Small intestine (tissue), 7 donors: ENCODE results near the gene IGSF21. TPM values are rescaled to one million over a fixed set of nuclear protein-coding genes. Genes with fewer than 3 reads are reported as not detected.

Experiments used
- DNase-seq, 2 donors: peaks; one replicate each; pipeline versions ENCODE4 v3.0.0 to v3.0.0-alpha.2; 2013
- FAIRE-seq: peaks from 2 replicates; lab custom pipeline; 2012; peaks lifted over from hg19 to GRCh38; lab: Jason Lieb, UNC
- H3K27ac ChIP-seq, 3 donors: one replicate each; pipeline ENCODE4 v1.5.1; 2013; ENCODE audit warnings: low read length in 2 of 3, mild to moderate bottlenecking in 2 of 3, control low read depth in 1 of 3, inconsistent platforms in 1 of 3, low read depth in 1 of 3, moderate library complexity in 1 of 3
- H3K27me3 ChIP-seq, 3 donors: one replicate each; pipeline ENCODE4 v1.6.1; 2013; ENCODE audit warnings: low read length in 3 of 3, inconsistent platforms in 1 of 3; ENCODE audit not compliant: control insufficient read depth in 3 of 3, insufficient read depth in 3 of 3
- H3K36me3 ChIP-seq, 3 donors: one replicate each; pipeline ENCODE4 v1.6.1; 2013; ENCODE audit warnings: low read length in 3 of 3, inconsistent platforms in 1 of 3, low read depth in 1 of 3, mild to moderate bottlenecking in 1 of 3, moderate library complexity in 1 of 3; ENCODE audit not compliant: control insufficient read depth in 3 of 3, insufficient read depth in 2 of 3
- H3K4me1 ChIP-seq, 3 donors: one replicate each; pipeline ENCODE4 v1.6.1; 2013; ENCODE audit warnings: low read length in 2 of 3, inconsistent platforms in 1 of 3, low read depth in 1 of 3, mild to moderate bottlenecking in 1 of 3, moderate library complexity in 1 of 3; ENCODE audit not compliant: control insufficient read depth in 3 of 3, insufficient read depth in 2 of 3
- H3K4me3 ChIP-seq, 3 donors: one replicate each; pipeline ENCODE4 v1.5.1; 2013; ENCODE audit warnings: low read length in 3 of 3, control low read depth in 1 of 3, inconsistent platforms in 1 of 3, low read depth in 1 of 3, mild to moderate bottlenecking in 1 of 3, moderate library complexity in 1 of 3
- H3K9me3 ChIP-seq, 2 donors: one replicate each; pipeline ENCODE4 v1.6.1; 2013; ENCODE audit warnings: low read depth in 1 of 2, low read length in 1 of 2; ENCODE audit not compliant: control insufficient read depth in 2 of 2, insufficient read depth in 1 of 2
- WGBS, 3 donors: extraction: QIAGEN DNeasy Blood & Tissue Kit; methylation state at CpG; one replicate each; pipeline ENCODE4 v1.1.7; 2013; 5-methylcytosine and 5-hydroxymethylcytosine counted together
- polyA plus RNA-seq, 4 donors: library from polyadenylated mRNA; stranded (reverse) in 3 of 4; unstranded in 1 of 4; fragments of 200-250 nt in 3 of 4; fragments of 120-200 nt in 1 of 4; gene quantifications; one replicate each; pipeline versions ENCODE4 v1.2.1 to v1.2.3, GENCODE V29; 2013
- donor health status: healthy with polysubstance abuse.
- donor health status: control.
- donor health status: control.
- donor health status: Bipolar disorder and iron deficiency.
- donor health status: healthy.

The IGSF21 gene
- polyA plus RNA-seq, 4 donors, result 0.18 to 0.38 TPM; not detected in 2

GRCh38 chr1:18253093-18253492 lies 145.5 kb downstream of the IGSF21 start:
- H3K27me3 ChIP-seq, result peaks cover 0 to 4% (median 0%) of the 10 kb centered on the region in 3 donors
- 58 to 71% (median 65%) methylated on average over 4 of the region's 4 CpGs for WGBS, 3 donors
- no peak overlapping the region for H3K4me3 ChIP-seq
- DNase-seq (no peak), FAIRE-seq (no peak)
- no peaks in the 10 kb centered on the region for H3K36me3 ChIP-seq
- no peak overlapping the region for H3K27ac ChIP-seq
- no peaks in the 10 kb centered on the region for H3K9me3 ChIP-seq
- H3K4me1 ChIP-seq, result no peaks in the 10 kb centered on the region

GRCh38 chr1:18256282-18257235 lies 149.0 kb downstream of the IGSF21 start:
- no peaks in the 10 kb centered on the region for H3K4me1 ChIP-seq
- no peaks in the 10 kb centered on the region for H3K36me3 ChIP-seq
- H3K4me3 ChIP-seq, result no peak overlapping the region
- FAIRE-seq (no peak), DNase-seq (peak; percentile 21 to 70)
- peaks cover 0 to 4% (median 0%) of the 10 kb centered on the region in 3 donors for H3K27me3 ChIP-seq
- H3K9me3 ChIP-seq, result no peaks in the 10 kb centered on the region
- 37 to 42% (median 37%) methylated on average over 18 of the region's 18 CpGs for WGBS, 3 donors
- no peak overlapping the region for H3K27ac ChIP-seq

GRCh38 chr1:18257778-18258177 lies 150.2 kb downstream of the IGSF21 start:
- 48 to 63% (median 58%) methylated on average over 3 of the region's 3 CpGs for WGBS, 3 donors
- H3K4me3 ChIP-seq, result no peak overlapping the region
- no peaks in the 10 kb centered on the region for H3K4me1 ChIP-seq
- H3K9me3 ChIP-seq, result no peaks in the 10 kb centered on the region
- no peaks in the 10 kb centered on the region for H3K36me3 ChIP-seq
- peaks cover 0 to 8% (median 0%) of the 10 kb centered on the region in 3 donors for H3K27me3 ChIP-seq
- FAIRE-seq, result no peak
- DNase-seq, result no peak
- no peak overlapping the region for H3K27ac ChIP-seq

GRCh38 chr1:18261891-18262290 lies 154.3 kb downstream of the IGSF21 start:
- Histone ChIP-seq H3K4me1 (no peaks in the 10 kb centered on the region), H3K4me3 (no peak overlapping the region), H3K9me3 (no peaks in the 10 kb centered on the region), H3K36me3 (no peaks in the 10 kb centered on the region), H3K27ac (no peak overlapping the region), H3K27me3 (peaks cover 0 to 6% (median 0%) of the 10 kb centered on the region in 3 donors)
- FAIRE-seq (no peak), DNase-seq (no peak)
- 27 to 57% (median 55%) methylated on average over 4 of the region's 4 CpGs for WGBS, 3 donors

- no peak overlapping the region for H3K4me3 ChIP-seq
- H3K27me3 ChIP-seq, result peaks cover 0 to 4% (median 0%) of the 10 kb centered on the region in 3 donors
- no peak overlapping the region for H3K27ac ChIP-seq
- no peak for DNase-seq
- no peaks in the 10 kb centered on the region for H3K9me3 ChIP-seq
- H3K36me3 ChIP-seq, result no peaks in the 10 kb centered on the region
- WGBS, 3 donors, result 27 to 37% (median 33%) methylated on average over 6 of the region's 6 CpGs
- H3K4me1 ChIP-seq, result no peaks in the 10 kb centered on the region
- FAIRE-seq, result no peak
These were observed 155.1 kb downstream of the IGSF21 start for GRCh38 chr1:18262726-18263125.

GRCh38 chr1:18263547-18264120 lies 156.0 kb downstream of the IGSF21 start:
- Histone ChIP-seq H3K4me1 (no peaks in the 10 kb centered on the region), H3K9me3 (no peaks in the 10 kb centered on the region), H3K4me3 (no peak overlapping the region), H3K27me3 (peaks cover 0 to 4% (median 2%) of the 10 kb centered on the region in 3 donors), H3K27ac (no peak overlapping the region), H3K36me3 (no peaks in the 10 kb centered on the region)
- FAIRE-seq, result no peak
- 63 to 67% (median 65%) methylated on average over 5 of the region's 5 CpGs for WGBS, 3 donors
- DNase-seq, result no peak

GRCh38 chr1:18264450-18265039 lies 156.9 kb downstream of the IGSF21 start:
- no peak for DNase-seq
- Histone ChIP-seq H3K36me3 (no peaks in the 10 kb centered on the region), H3K4me3 (no peak overlapping the region), H3K4me1 (no peaks in the 10 kb centered on the region), H3K27me3 (peaks cover 0 to 4% (median 2%) of the 10 kb centered on the region in 3 donors), H3K27ac (no peak overlapping the region), H3K9me3 (peaks cover 0 to 3% of the 10 kb centered on the region in 2 donors)
- FAIRE-seq, result no peak
- WGBS, 3 donors, result 55 to 60% (median 56%) methylated on average over 6 of the region's 6 CpGs

- peaks cover 0 to 3% of the 10 kb centered on the region in 2 donors for H3K9me3 ChIP-seq
- no peaks in the 10 kb centered on the region for H3K4me1 ChIP-seq
- DNase-seq (no peak), FAIRE-seq (no peak)
- no peak overlapping the region for H3K4me3 ChIP-seq
- no peak overlapping the region for H3K27ac ChIP-seq
- no peaks in the 10 kb centered on the region for H3K36me3 ChIP-seq
- peaks cover 0 to 4% (median 2%) of the 10 kb centered on the region in 3 donors for H3K27me3 ChIP-seq
- whole genome bisulfite sequencing, 3 donors, result 61 to 70% (median 62%) methylated on average over 9 of the region's 9 CpGs
These were observed 158.0 kb downstream of the IGSF21 start for GRCh38 chr1:18265641-18266040.
